Trophoblast cell (in vitro differentiated cells and primary cell): Measurements from ENCODE around the gene ITFG1.
A peak's percentile ranks its signal among the peaks of the same experiment; 100 is the strongest.

ENCODE experiments used
- DNase-seq, 2 donors: peaks; one replicate each; pipeline ENCODE4 v3.0.0-alpha.2; 2016
- H2AFZ ChIP-seq: 2 replicates; pipeline ENCODE4 v1.6.1; 2013; ENCODE audit warnings: low read length, moderate library complexity, mild to moderate bottlenecking; ENCODE audit not compliant: insufficient read depth, poor library complexity
- H2AK5ac ChIP-seq: 2 replicates; pipeline ENCODE4 v1.6.1; 2013; ENCODE audit warnings: mild to moderate bottlenecking, low read length
- H2BK120ac ChIP-seq: 2 replicates; pipeline ENCODE4 v1.6.1; 2013; ENCODE audit warnings: low read length, mild to moderate bottlenecking, moderate library complexity; ENCODE audit not compliant: insufficient read depth, poor library complexity
- H2BK12ac ChIP-seq: 2 replicates; pipeline ENCODE4 v1.6.1; 2013; ENCODE audit warnings: mild to moderate bottlenecking, low read length, moderate library complexity
- H2BK5ac ChIP-seq: 2 replicates; pipeline ENCODE4 v1.6.1; 2013; ENCODE audit warnings: low read length, low read depth, moderate library complexity, mild to moderate bottlenecking; ENCODE audit not compliant: poor library complexity
- H3K14ac ChIP-seq: 2 replicates; pipeline ENCODE4 v1.6.1; 2013; ENCODE audit warnings: mild to moderate bottlenecking, low read length
- H3K18ac ChIP-seq: 2 replicates; pipeline ENCODE4 v1.6.1; 2013; ENCODE audit warnings: mild to moderate bottlenecking, low read length
- H3K23ac ChIP-seq: 2 replicates; pipeline ENCODE4 v1.6.1; 2013; ENCODE audit warnings: low read length
- H3K27ac ChIP-seq: 2 replicates; pipeline ENCODE4 v1.5.1; 2013; ENCODE audit warnings: low read depth, mild to moderate bottlenecking, inconsistent platforms, low read length, moderate library complexity
- H3K27me3 ChIP-seq: 2 replicates; pipeline ENCODE4 v1.6.1; 2013; ENCODE audit warnings: inconsistent platforms, mild to moderate bottlenecking, low read length, moderate library complexity; ENCODE audit not compliant: insufficient read depth
- H3K36me3 ChIP-seq, 2 experiments: 1 replicate in 1 of 2; 2 replicates in 1 of 2; pipeline ENCODE4 v1.6.1; 2013; ENCODE audit warnings: low read length in 2 of 2, mild to moderate bottlenecking in 2 of 2, moderate library complexity in 1 of 2; ENCODE audit not compliant: insufficient read depth in 2 of 2, control insufficient read depth in 1 of 2
- H3K4ac ChIP-seq: 2 replicates; pipeline ENCODE4 v1.6.1; 2013; ENCODE audit warnings: low read depth, mild to moderate bottlenecking, low read length, moderate library complexity
- H3K4me1 ChIP-seq, 2 experiments: 1 replicate in 1 of 2; 2 replicates in 1 of 2; pipeline ENCODE4 v1.6.1; 2013; ENCODE audit warnings: low read length in 2 of 2, mild to moderate bottlenecking in 2 of 2, moderate library complexity in 1 of 2; ENCODE audit not compliant: insufficient read depth in 2 of 2, control insufficient read depth in 1 of 2
- H3K4me2 ChIP-seq: 2 replicates; pipeline ENCODE4 v1.6.1; 2013; ENCODE audit warnings: inconsistent platforms, mild to moderate bottlenecking, low read length, moderate library complexity
- H3K4me3 ChIP-seq: 2 replicates; pipeline ENCODE4 v1.5.1; 2013; ENCODE audit warnings: mild to moderate bottlenecking, low read depth, low read length, inconsistent platforms
- H3K79me1 ChIP-seq: one replicate; pipeline ENCODE4 v1.6.1; 2013; ENCODE audit warnings: low read length
- H3K79me2 ChIP-seq: 2 replicates; pipeline ENCODE4 v1.6.1; 2013; ENCODE audit warnings: low read length, mild to moderate bottlenecking; ENCODE audit not compliant: control insufficient read depth, insufficient read depth, poor library complexity
- H3K9ac ChIP-seq: 2 replicates; pipeline ENCODE4 v1.6.1; 2013; ENCODE audit warnings: mild to moderate bottlenecking, low read length
- H3K9me3 ChIP-seq: 2 replicates; pipeline ENCODE4 v1.6.1; 2013; ENCODE audit warnings: low read depth, mild to moderate bottlenecking, control low read depth, inconsistent platforms, low read length; ENCODE audit not compliant: insufficient read depth
- H4K12ac ChIP-seq: 2 replicates; pipeline ENCODE4 v1.6.1; 2013; ENCODE audit warnings: low read depth, mild to moderate bottlenecking, low read length, moderate library complexity
- H4K8ac ChIP-seq: 2 replicates; pipeline ENCODE4 v1.6.1; 2013; ENCODE audit warnings: low read depth, mild to moderate bottlenecking, low read length, moderate library complexity
- H4K91ac ChIP-seq: one replicate; pipeline ENCODE4 v1.6.1; 2013; ENCODE audit warnings: low read depth, mild to moderate bottlenecking, low read length, moderate library complexity
- WGBS: extraction: QIAGEN DNeasy Blood & Tissue Kit; methylation state at CpG from one replicate; pipeline ENCODE4 v1.1.7; 2013; ENCODE audit warnings: missing lambda C conversion rate; ENCODE audit not compliant: insufficient read length, insufficient coverage; ENCODE audit errors: extremely low coverage; 5-methylcytosine and 5-hydroxymethylcytosine counted together

The ITFG1 gene

GRCh38 chr16:47276522-47276921 is 184.3 kb downstream of the ITFG1 start:
- H3K79me2 ChIP-seq = no peaks in the 10 kb centered on the region
- no CpG with 5 or more reads among the region's 1 CpG for WGBS

GRCh38 chr16:47262938-47263337 is 197.9 kb downstream of the ITFG1 start:
- no peak overlapping the region for H2AFZ ChIP-seq
- H2BK12ac ChIP-seq = no peak overlapping the region
- no peak overlapping the region for H3K18ac ChIP-seq
- H3K4me1 ChIP-seq = no peaks in the 10 kb centered on the region
- H3K9me3 ChIP-seq = no peaks in the 10 kb centered on the region
- no peaks in the 10 kb centered on the region for H3K27me3 ChIP-seq
- no peak overlapping the region for H3K14ac ChIP-seq
- H2BK5ac ChIP-seq = no peak overlapping the region
- H3K79me1 ChIP-seq = no peaks in the 10 kb centered on the region
- H3K23ac ChIP-seq = no peak overlapping the region
- no peak overlapping the region for H2BK120ac ChIP-seq
- H3K79me2 ChIP-seq = no peaks in the 10 kb centered on the region
- H3K36me3 ChIP-seq = no peaks in the 10 kb centered on the region
- H2AK5ac ChIP-seq = no peak overlapping the region
- WGBS = no CpG with 5 or more reads among the region's 2 CpGs
- H4K91ac ChIP-seq = no peak overlapping the region
- H3K4ac ChIP-seq = no peak overlapping the region
- H3K27ac ChIP-seq = no peak overlapping the region
- no peak overlapping the region for H3K4me2 ChIP-seq
- peak in 1 of 2 donors; percentile 7 for DNase-seq
- H4K12ac ChIP-seq = no peak overlapping the region
- no peak overlapping the region for H4K8ac ChIP-seq
- no peak overlapping the region for H3K9ac ChIP-seq
- no peak overlapping the region for H3K4me3 ChIP-seq

More at GRCh38 chr16:47276522-47276921, 184.3 kb downstream of the ITFG1 start:
- Histone ChIP-seq H3K18ac (no peak overlapping the region), H4K12ac (no peak overlapping the region), H3K4me1 (no peaks in the 10 kb centered on the region), H3K9me3 (no peaks in the 10 kb centered on the region), H2BK5ac (no peak overlapping the region), H4K8ac (no peak overlapping the region), H3K27me3 (no peaks in the 10 kb centered on the region), H2BK120ac (no peak overlapping the region), H4K91ac (no peak overlapping the region), H2AK5ac (no peak overlapping the region), H3K36me3 (no peaks in the 10 kb centered on the region), H3K79me1 (no peaks in the 10 kb centered on the region), H3K9ac (no peak overlapping the region), H3K4me2 (no peak overlapping the region), H2AFZ (no peak overlapping the region), H3K23ac (no peak overlapping the region), H3K4me3 (no peak overlapping the region), H3K4ac (no peak overlapping the region), H2BK12ac (no peak overlapping the region), H3K27ac (no peak overlapping the region), H3K14ac (no peak overlapping the region)
- DNase-seq = no peak

GRCh38 chr16:47260503-47260902 is 200.4 kb downstream of the ITFG1 start:
- Histone ChIP-seq H3K36me3 (no peaks in the 10 kb centered on the region), H2BK120ac (no peak overlapping the region), H2BK12ac (no peak overlapping the region), H3K79me2 (no peaks in the 10 kb centered on the region), H4K91ac (no peak overlapping the region), H4K12ac (no peak overlapping the region), H3K27ac (no peak overlapping the region), H3K18ac (no peak overlapping the region), H3K4me3 (no peak overlapping the region), H2AK5ac (no peak overlapping the region), H2BK5ac (no peak overlapping the region), H3K23ac (no peak overlapping the region), H3K4ac (no peak overlapping the region), H3K4me1 (no peaks in the 10 kb centered on the region), H3K9me3 (no peaks in the 10 kb centered on the region), H2AFZ (no peak overlapping the region), H3K14ac (no peak overlapping the region), H3K79me1 (no peaks in the 10 kb centered on the region), H3K9ac (no peak overlapping the region), H4K8ac (no peak overlapping the region), H3K27me3 (no peaks in the 10 kb centered on the region), H3K4me2 (no peak overlapping the region)
- no peak for DNase-seq
- no CpG with 5 or more reads among the region's 11 CpGs for WGBS

- Histone ChIP-seq H4K91ac (no peak overlapping the region), H2AFZ (no peak overlapping the region), H3K9me3 (no peaks in the 10 kb centered on the region), H4K8ac (no peak overlapping the region), H4K12ac (no peak overlapping the region), H3K36me3 (no peaks in the 10 kb centered on the region), H3K14ac (no peak overlapping the region), H3K4me1 (no peaks in the 10 kb centered on the region), H3K23ac (no peak overlapping the region), H2BK120ac (no peak overlapping the region), H3K27me3 (no peaks in the 10 kb centered on the region), H3K4ac (no peak overlapping the region), H3K9ac (no peak overlapping the region), H2BK12ac (no peak overlapping the region), H2BK5ac (no peak overlapping the region), H3K18ac (no peak overlapping the region), H3K4me3 (no peak overlapping the region), H2AK5ac (no peak overlapping the region), H3K79me1 (no peaks in the 10 kb centered on the region), H3K27ac (no peak overlapping the region), H3K79me2 (no peaks in the 10 kb centered on the region), H3K4me2 (no peak overlapping the region)
- peak in 1 of 2 donors; percentile 43 for DNase-seq
- WGBS = no CpG with 5 or more reads among the region's 2 CpGs
Observed at GRCh38 chr16:47258874-47259461, 201.9 kb downstream of the ITFG1 start.
